CD8-positive, alpha-beta memory T cell (primary cell): Measurements from ENCODE around the gene RAPGEF5. TPM values are rescaled to one million over a fixed set of nuclear protein-coding genes. Genes with fewer than 3 reads are reported as not detected.
A peak's percentile ranks its signal among the peaks of the same experiment; 100 is the strongest.

Experiments used
- CTCF ChIA-PET: fragments of 350-600 bp; sonication (Branson Sonifier 250); formaldehyde crosslinking; loops from one replicate; lab custom pipeline; 2021; ENCODE audit warnings: antibody characterized with exemption; lab: Charles Lee
- POLR2A ChIA-PET: fragments of 350-600 bp; sonication (Branson Sonifier 250); formaldehyde crosslinking; loops from one replicate; lab custom pipeline; 2021; ENCODE audit warnings: antibody characterized with exemption; lab: Charles Lee
- DNase-seq, 5 donors: peaks; one replicate each; pipeline versions ENCODE4 v3.0.0 to v3.0.0-alpha.2; 2020 to 2022; ENCODE audit warnings: mixed read lengths in 1 of 5
- H3K27ac ChIP-seq: one replicate; pipeline ENCODE4 v1.7.0; 2013; ENCODE audit warnings: low read depth, mild to moderate bottlenecking, low read length, moderate library complexity
- H3K27me3 ChIP-seq: 2 replicates; pipeline ENCODE4 v1.7.0; 2013; ENCODE audit warnings: low read length, mild to moderate bottlenecking; ENCODE audit not compliant: insufficient read depth, poor library complexity, severe bottlenecking
- H3K36me3 ChIP-seq: 2 replicates; pipeline ENCODE4 v1.7.0; 2013; ENCODE audit warnings: mild to moderate bottlenecking, low read length, moderate library complexity; ENCODE audit not compliant: insufficient read depth
- H3K4me1 ChIP-seq: 2 replicates; pipeline ENCODE4 v1.7.0; 2013; ENCODE audit warnings: mild to moderate bottlenecking, low read length, moderate library complexity; ENCODE audit not compliant: insufficient read depth
- H3K4me3 ChIP-seq: 2 replicates; pipeline ENCODE4 v1.7.0; 2013; ENCODE audit warnings: mild to moderate bottlenecking, low read length
- H3K9me3 ChIP-seq: 2 replicates; pipeline ENCODE4 v1.7.0; 2013; ENCODE audit warnings: mild to moderate bottlenecking, low read length
- H3K27ac Mint-ChIP-seq, 8 donors: one replicate each; pipeline ENCODE4 v1.8.0; 2020 to 2021; ENCODE audit warnings: mixed read lengths in 8 of 8, mild to moderate bottlenecking in 6 of 8, inconsistent platforms in 3 of 8, moderate library complexity in 3 of 8
- H3K27me3 Mint-ChIP-seq, 2 donors: one replicate each; pipeline ENCODE4 v1.8.0; 2020 to 2021; ENCODE audit warnings: mixed read lengths in 2 of 2, mild to moderate bottlenecking in 1 of 2, moderate library complexity in 1 of 2
- H3K36me3 Mint-ChIP-seq, 3 donors: one replicate each; pipeline ENCODE4 v1.8.0; 2020 to 2021; ENCODE audit warnings: mixed read lengths in 3 of 3, inconsistent platforms in 1 of 3, mild to moderate bottlenecking in 1 of 3
- H3K4me1 Mint-ChIP-seq, 3 donors: one replicate each; pipeline ENCODE4 v1.8.0; 2020 to 2021; ENCODE audit warnings: mixed read lengths in 3 of 3, inconsistent platforms in 1 of 3, mild to moderate bottlenecking in 1 of 3
- H3K4me3 Mint-ChIP-seq, 7 donors: one replicate each; pipeline ENCODE4 v1.8.0; 2020 to 2021; ENCODE audit warnings: mixed read lengths in 7 of 7, mild to moderate bottlenecking in 6 of 7, moderate library complexity in 4 of 7, inconsistent platforms in 2 of 7
- H3K9me3 Mint-ChIP-seq, 5 donors: one replicate each; pipeline ENCODE4 v1.8.0; 2020 to 2022; ENCODE audit warnings: mixed read lengths in 5 of 5, mild to moderate bottlenecking in 3 of 5, moderate library complexity in 2 of 5, inconsistent platforms in 1 of 5
- polyA plus RNA-seq: library from polyadenylated mRNA; unstranded; fragments of 300-500 nt; fragmentation: Illumina TruSeq; gene quantifications from one replicate; pipeline ENCODE4 v1.2.3, GENCODE V29; 2021
- total RNA-seq, 2 experiments: library from RNA; stranded (reverse); gene quantifications; one replicate each; pipeline ENCODE4 v1.2.3, GENCODE V29; 2021

RAPGEF5 gene
- total and polyA plus RNA-seq, 3 experiments from 2014 or later: 0.13 to 0.86 (median 0.50) TPM

- Histone ChIP-seq H3K4me1 (no peaks in the 10 kb centered on the region), H3K27me3 (no peaks in the 10 kb centered on the region), H3K36me3 (no peaks in the 10 kb centered on the region), H3K4me3 (no peak overlapping the region), H3K27ac (no peak overlapping the region), H3K9me3 (no peaks in the 10 kb centered on the region)
- Mint-ChIP-seq H3K9me3 (no peaks in the 10 kb centered on the region), H3K4me3 (no peak overlapping the region), H3K27ac (no peak overlapping the region), H3K36me3 (no peaks in the 10 kb centered on the region), H3K27me3 (peaks cover 0 to 9% of the 10 kb centered on the region in 2 donors), H3K4me1 (no peaks in the 10 kb centered on the region)
- ChIA-PET CTCF (interaction anchor here (0.7 to 1.7 kb wide), 2 partner anchors 8 to 13 kb away, joined by 3 to 8 read pairs; no protein-coding TSS in a partner anchor), POLR2A (no interaction called here)
- DNase-seq: no peak
Measured at GRCh38 chr7:22090512-22090911, 266.4 kb downstream of the RAPGEF5 start.

- Mint-ChIP-seq H3K4me3 (no peak overlapping the region), H3K9me3 (no peaks in the 10 kb centered on the region), H3K4me1 (no peaks in the 10 kb centered on the region), H3K27me3 (peaks cover 0 to 9% of the 10 kb centered on the region in 2 donors), H3K36me3 (no peaks in the 10 kb centered on the region), H3K27ac (no peak overlapping the region)
- CTCF ChIA-PET: no interaction called here
- POLR2A ChIA-PET: no interaction called here
- Histone ChIP-seq H3K36me3 (no peaks in the 10 kb centered on the region), H3K27ac (no peak overlapping the region), H3K4me3 (no peak overlapping the region), H3K27me3 (no peaks in the 10 kb centered on the region), H3K9me3 (no peaks in the 10 kb centered on the region), H3K4me1 (no peaks in the 10 kb centered on the region)
- DNase-seq: no peak
Measured at GRCh38 chr7:22090107-22090506, 266.8 kb downstream of the RAPGEF5 start.

- Histone ChIP-seq H3K4me1 (no peaks in the 10 kb centered on the region), H3K27me3 (no peaks in the 10 kb centered on the region), H3K36me3 (no peaks in the 10 kb centered on the region), H3K4me3 (no peak overlapping the region), H3K27ac (no peak overlapping the region), H3K9me3 (no peaks in the 10 kb centered on the region)
- ChIA-PET POLR2A (no interaction called here), CTCF (interaction anchor here (1.1 kb wide), 1 partner anchor 411 kb away, joined by 3 read pairs; the partner anchor contains the start of gene STEAP1B)
- no peaks in the 10 kb centered on the region for H3K36me3 Mint-ChIP-seq
- H3K4me3 Mint-ChIP-seq: no peak overlapping the region
- H3K27ac Mint-ChIP-seq: no peak overlapping the region
- peaks cover 0 to 1% (median under 1%) of the 10 kb centered on the region in 3 donors for H3K4me1 Mint-ChIP-seq
- DNase-seq: no peak
- peaks cover 0 to 10% of the 10 kb centered on the region in 2 donors for H3K27me3 Mint-ChIP-seq
- H3K9me3 Mint-ChIP-seq: no peaks in the 10 kb centered on the region
Measured at GRCh38 chr7:22088827-22089226, 268.1 kb downstream of the RAPGEF5 start.

DNA sequence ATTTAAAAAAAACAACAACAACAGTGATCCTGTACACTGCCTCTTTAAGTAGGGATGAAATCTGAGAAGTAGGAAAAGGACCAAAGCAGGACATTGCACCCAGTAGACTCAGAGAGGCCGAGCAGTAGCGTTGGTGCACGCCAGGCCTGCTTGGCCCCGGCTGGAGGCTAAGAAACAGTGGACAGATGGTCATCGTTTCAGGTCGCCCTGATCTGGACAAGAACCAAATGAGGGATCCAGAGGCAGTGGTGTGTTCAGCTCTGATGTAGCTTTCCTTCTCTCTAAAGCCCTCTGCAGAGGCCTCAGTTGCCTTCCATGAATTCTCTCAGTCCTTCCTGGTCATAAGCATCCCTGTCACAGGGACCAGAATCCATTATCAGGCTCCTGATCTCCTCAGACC is 269.1 kb downstream of the RAPGEF5 start:
- H3K4me1 Mint-ChIP-seq: peaks cover 0 to 8% (median 6%) of the 10 kb centered on the region in 3 donors
- H3K27me3 Mint-ChIP-seq: peaks cover 0 to 14% of the 10 kb centered on the region in 2 donors
- Histone ChIP-seq H3K4me1 (no peaks in the 10 kb centered on the region), H3K36me3 (no peaks in the 10 kb centered on the region), H3K9me3 (no peaks in the 10 kb centered on the region), H3K4me3 (no peak overlapping the region), H3K27me3 (no peaks in the 10 kb centered on the region), H3K27ac (no peak overlapping the region)
- no peak for DNase-seq
- ChIA-PET CTCF (interaction anchor here (1.1 kb wide), 1 partner anchor 412 kb away, joined by 3 read pairs; the partner anchor contains the start of gene STEAP1B), POLR2A (no interaction called here)
- no peaks in the 10 kb centered on the region for H3K36me3 Mint-ChIP-seq
- no peaks in the 10 kb centered on the region for H3K9me3 Mint-ChIP-seq
- H3K4me3 Mint-ChIP-seq: no peak overlapping the region
- H3K27ac Mint-ChIP-seq: no peak overlapping the region

GRCh38 chr7:22083704-22084240 is 273.2 kb downstream of the RAPGEF5 start:
- peak overlapping the region; percentile 68 for H3K4me3 ChIP-seq
- Mint-ChIP-seq H3K27ac (peak overlapping the region in 7 of 8 donors; percentile 3 to 95 (median 85)), H3K27me3 (peaks cover 7 to 39% of the 10 kb centered on the region in 2 donors), H3K9me3 (no peaks in the 10 kb centered on the region), H3K36me3 (no peaks in the 10 kb centered on the region), H3K4me1 (peaks cover 11 to 17% (median 13%) of the 10 kb centered on the region in 3 donors), H3K4me3 (peak overlapping the region; percentile 81 to 95 (median 84))
- CTCF ChIA-PET: interaction anchor here (0.6 to 2.0 kb wide), 12 partner anchors 10 to 929 kb away, joined by 3 to 10 read pairs (median 4); partner anchors contain the start of gene STEAP1B
- POLR2A ChIA-PET: interaction anchor here (0.6 kb wide), 1 partner anchor 1099 kb away, joined by 5 read pairs; no protein-coding TSS in a partner anchor
- no peaks in the 10 kb centered on the region for H3K36me3 ChIP-seq
- H3K4me1 ChIP-seq: peaks cover 6% of the 10 kb centered on the region
- H3K9me3 ChIP-seq: no peaks in the 10 kb centered on the region
- no peak overlapping the region for H3K27ac ChIP-seq
- DNase-seq: no peak
- no peaks in the 10 kb centered on the region for H3K27me3 ChIP-seq

GRCh38 chr7:22082886-22083703 is 273.9 kb downstream of the RAPGEF5 start:
- ChIA-PET POLR2A (interaction anchor here (0.6 kb wide), 1 partner anchor 1099 kb away, joined by 5 read pairs; no protein-coding TSS in a partner anchor), CTCF (interaction anchor here (0.6 to 2.0 kb wide), 14 partner anchors 8 to 929 kb away, joined by 3 to 10 read pairs (median 4); partner anchors contain the start of gene STEAP1B)
- Mint-ChIP-seq H3K27ac (peak overlapping the region in 7 of 8 donors; percentile 40 to 95 (median 85)), H3K36me3 (no peaks in the 10 kb centered on the region), H3K4me3 (peak overlapping the region; percentile 81 to 95 (median 84)), H3K9me3 (no peaks in the 10 kb centered on the region), H3K4me1 (peaks cover 11 to 17% (median 13%) of the 10 kb centered on the region in 3 donors), H3K27me3 (peaks cover 13 to 46% of the 10 kb centered on the region in 2 donors)
- H3K27ac ChIP-seq: no peak overlapping the region
- no peaks in the 10 kb centered on the region for H3K27me3 ChIP-seq
- peak; percentile 76 to 81 (median 77) for DNase-seq
- H3K4me1 ChIP-seq: peaks cover 6% of the 10 kb centered on the region
- no peaks in the 10 kb centered on the region for H3K9me3 ChIP-seq
- peak overlapping the region; percentile 68 for H3K4me3 ChIP-seq
- no peaks in the 10 kb centered on the region for H3K36me3 ChIP-seq

DNA sequence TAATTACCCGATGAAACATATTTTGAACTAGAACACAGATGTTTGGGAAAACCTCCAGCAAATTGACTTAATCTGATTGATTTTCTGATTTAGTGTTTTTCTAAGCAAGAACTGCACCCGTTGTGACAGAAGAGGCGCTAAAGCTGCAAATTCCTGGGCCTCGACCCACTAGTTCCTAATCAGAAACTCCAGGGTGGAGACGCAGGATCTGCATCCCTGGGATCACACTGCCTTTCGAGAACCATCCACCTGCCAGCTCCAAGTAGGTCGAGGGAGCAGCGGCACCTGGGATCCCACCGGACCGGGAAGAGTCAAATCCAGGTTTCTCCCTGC is 274.4 kb downstream of the RAPGEF5 start:
- Mint-ChIP-seq H3K9me3 (no peaks in the 10 kb centered on the region), H3K4me1 (peaks cover 11 to 17% (median 13%) of the 10 kb centered on the region in 3 donors), H3K36me3 (no peaks in the 10 kb centered on the region), H3K4me3 (peak overlapping the region; percentile 81 to 95 (median 84)), H3K27me3 (peaks cover 14 to 52% of the 10 kb centered on the region in 2 donors), H3K27ac (peak overlapping the region in 7 of 8 donors; percentile 17 to 93 (median 85))
- H3K27me3 ChIP-seq: no peaks in the 10 kb centered on the region
- CTCF ChIA-PET: interaction anchor here (1.0 to 2.0 kb wide), 5 partner anchors 9 to 47 kb away, joined by 3 to 10 read pairs (median 8); no protein-coding TSS in a partner anchor
- POLR2A ChIA-PET: no interaction called here
- H3K4me3 ChIP-seq: peak overlapping the region; percentile 68
- no peak for DNase-seq
- H3K9me3 ChIP-seq: no peaks in the 10 kb centered on the region
- H3K4me1 ChIP-seq: peaks cover 6% of the 10 kb centered on the region
- H3K27ac ChIP-seq: no peak overlapping the region
- no peaks in the 10 kb centered on the region for H3K36me3 ChIP-seq
